Dedifferentiated amniotic fluid mesenchymal stem cell (primary cell): ENCODE results near the gene KIF3B.
"Not testable (repeated sequence)": the region's sequence is repeated elsewhere in the genome, so short reads cannot be mapped to it uniquely, and the experiment has no call there.

Experiments used
- DNase-seq: peaks from one replicate; pipeline ENCODE4 v3.0.0-alpha.2; 2016; ENCODE audit errors: extremely low spot score

The KIF3B gene

DNA sequence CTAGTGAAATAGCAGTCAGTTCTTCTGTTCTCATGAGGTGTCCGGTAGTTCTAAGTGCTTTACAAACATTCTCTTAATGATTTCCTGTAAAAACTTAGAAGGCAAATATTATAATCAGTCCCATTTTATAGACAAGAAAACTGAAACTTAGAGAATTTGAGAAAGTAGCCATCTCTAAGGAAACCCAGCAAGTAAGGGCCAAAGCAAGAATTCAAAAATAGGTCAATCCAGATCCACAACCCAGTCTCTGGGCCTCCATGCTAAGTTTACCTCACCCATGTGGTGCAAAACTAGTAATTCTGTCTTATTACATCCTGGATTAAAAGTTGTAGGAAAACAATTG lies 53.1 kb downstream of the KIF3B start:
- DNase-seq: no peak

GRCh38 chr20:32332614-32333013 lies 55.2 kb downstream of the KIF3B start:
- no peak for DNase-seq

DNA sequence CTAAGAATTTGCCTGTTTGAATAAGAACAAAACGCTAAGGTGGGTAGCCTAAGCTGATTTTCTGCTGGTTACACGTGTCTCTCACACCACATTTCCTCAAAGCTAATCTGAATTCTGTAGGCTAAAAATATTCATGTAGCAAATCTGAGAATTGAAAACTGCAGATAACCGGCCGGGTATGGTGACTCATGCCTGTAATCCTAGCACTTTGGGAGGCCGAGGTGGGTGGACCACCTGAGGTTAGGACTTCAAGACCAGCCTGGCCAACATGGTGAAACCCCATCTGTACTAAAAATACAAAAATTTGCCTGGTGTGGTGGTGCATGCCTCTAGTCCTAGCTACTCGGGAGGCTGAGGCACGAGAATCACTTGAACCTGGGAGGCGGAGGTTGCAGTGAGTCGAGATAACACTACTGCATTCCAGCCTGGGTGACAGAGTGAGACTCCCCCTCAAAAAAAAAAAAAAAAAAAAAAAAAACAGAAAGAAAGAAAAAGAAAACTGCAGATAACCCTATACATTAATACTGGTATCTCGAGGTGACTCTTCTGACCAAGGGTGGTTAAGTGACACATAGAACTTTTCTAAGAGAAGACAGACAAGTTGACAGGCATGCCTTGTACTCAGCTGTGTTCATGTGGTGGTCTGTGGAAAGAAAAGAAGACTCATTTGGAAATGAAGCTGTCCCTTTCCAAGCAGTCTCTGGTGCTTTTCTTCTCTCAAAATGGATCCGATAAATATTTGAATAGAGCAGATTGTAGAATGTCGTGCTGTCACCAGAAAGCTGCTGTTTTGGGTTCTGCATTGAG lies 55.9 kb downstream of the KIF3B start:
- DNase-seq: no peak

GRCh38 chr20:32333988-32334885 lies 56.8 kb downstream of the KIF3B start:
- no peak for DNase-seq

GRCh38 chr20:32336918-32337347 lies 59.5 kb downstream of the KIF3B start:
- DNase-seq: no peak

- DNase-seq: no peak
Observed at GRCh38 chr20:32337937-32338661, 60.6 kb downstream of the KIF3B start.

DNA sequence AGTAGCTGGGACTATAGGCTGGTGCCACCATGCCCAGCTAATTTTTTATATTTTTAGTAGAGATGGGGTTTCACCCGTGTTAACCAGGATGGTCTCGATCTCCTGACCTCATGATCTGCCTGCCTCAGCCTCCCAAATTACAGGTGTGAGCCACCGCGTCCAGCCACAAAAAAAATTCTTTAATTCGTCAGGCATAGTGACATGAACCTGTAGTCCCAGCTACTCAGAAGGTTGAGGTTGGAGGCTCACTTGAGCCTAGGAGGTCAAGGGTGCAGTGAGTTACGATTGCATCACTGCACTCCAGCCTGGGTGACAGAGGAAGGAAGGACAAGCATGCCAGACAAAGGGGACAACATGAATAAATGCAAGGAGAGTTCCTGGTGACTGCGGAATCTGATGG lies 61.2 kb downstream of the KIF3B start:
- DNase-seq: no peak

GRCh38 chr20:32339116-32339515 lies 61.7 kb downstream of the KIF3B start:
- DNase-seq: no peak

DNA sequence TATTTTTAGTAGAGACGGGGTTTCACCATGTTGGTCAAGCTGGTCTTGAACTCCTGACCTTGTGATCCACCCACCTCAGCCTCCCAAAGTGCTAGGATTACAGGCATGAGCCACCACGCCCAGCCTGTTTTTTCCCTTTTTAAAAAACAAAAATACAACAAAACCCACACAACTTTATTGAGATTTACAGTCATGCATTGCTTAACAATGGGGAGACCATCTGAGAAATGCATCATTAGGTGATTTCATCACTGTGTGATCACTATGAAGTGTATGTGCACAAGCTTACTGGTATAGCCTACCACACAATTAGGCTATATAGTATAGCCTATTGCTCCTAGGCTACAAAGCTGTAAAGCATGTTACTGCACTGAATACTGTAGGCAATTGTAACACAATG lies 63.6 kb downstream of the KIF3B start:
- DNase-seq: not testable (repeated sequence)

DNA sequence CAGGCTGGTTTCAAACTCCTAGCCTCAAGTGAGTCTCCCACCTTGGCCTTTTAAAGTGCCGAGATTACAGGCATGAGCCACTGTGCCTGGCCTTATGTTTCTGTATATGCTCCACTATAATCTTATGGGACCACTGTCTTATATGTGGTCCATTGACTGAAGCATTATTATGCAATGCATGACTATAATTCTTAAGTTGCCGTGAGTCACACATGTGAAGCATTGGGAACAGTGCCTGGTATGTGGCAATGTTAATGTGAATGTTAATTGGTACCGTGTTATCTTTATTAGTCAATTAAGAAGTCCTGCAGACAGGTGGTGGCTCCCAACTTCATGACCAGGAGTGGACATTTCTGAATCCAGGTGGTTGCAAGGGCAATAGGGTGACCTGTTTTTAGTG lies 66.0 kb downstream of the KIF3B start:
- DNase-seq: no peak

GRCh38 chr20:32344835-32345506 lies 67.5 kb downstream of the KIF3B start:
- no peak for DNase-seq

- no peak for DNase-seq
Observed at GRCh38 chr20:32348207-32348606, 70.8 kb downstream of the KIF3B start.

DNA sequence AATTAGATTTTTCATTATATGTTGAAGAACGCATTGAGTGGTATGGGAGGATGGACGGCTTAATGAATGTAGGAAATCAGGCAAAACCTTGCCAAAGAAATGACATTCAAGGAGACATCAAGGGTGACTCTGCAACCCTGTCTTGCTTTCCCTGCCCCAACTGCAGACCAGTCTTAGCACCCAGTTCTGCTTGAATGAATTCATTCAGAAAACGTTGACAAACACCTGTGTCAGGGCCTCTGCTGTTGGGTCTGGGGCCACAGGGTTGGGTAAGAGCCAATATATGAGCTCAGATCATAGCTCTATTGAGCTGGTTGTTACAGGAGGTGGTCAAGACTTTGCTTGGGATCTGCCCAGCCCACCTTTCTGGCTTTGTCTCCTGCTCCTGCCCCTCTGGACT lies 73.0 kb downstream of the KIF3B start:
- DNase-seq: no peak

DNA sequence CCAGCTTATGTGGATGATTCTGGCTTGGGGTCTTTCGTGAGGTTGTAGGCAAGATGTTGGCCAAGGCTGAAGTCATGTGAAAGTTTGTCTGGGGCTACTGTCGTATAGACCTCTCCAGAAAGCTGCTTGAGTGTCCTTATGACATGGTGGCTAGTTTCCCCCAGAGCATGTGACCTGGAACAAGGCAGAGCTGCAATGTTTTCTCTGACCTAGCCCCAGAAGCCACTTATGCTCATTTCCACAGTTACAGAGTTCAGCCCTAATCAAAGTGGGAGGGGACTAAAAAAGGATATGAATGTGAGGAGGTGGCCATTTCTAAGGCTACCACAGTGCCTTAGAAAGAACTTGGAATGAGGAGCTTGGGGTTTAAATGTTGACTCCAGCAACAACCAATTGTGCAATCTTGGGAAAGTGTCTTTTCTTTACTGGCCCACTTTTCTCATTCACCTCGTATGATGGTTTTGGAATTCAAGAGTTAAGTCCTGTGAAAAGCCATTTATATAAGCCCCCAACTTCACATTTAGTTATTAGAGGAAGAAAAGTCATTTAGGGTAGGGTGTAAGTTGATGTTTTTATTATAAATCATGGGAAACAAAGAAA lies 74.8 kb downstream of the KIF3B start:
- no peak for DNase-seq

DNA sequence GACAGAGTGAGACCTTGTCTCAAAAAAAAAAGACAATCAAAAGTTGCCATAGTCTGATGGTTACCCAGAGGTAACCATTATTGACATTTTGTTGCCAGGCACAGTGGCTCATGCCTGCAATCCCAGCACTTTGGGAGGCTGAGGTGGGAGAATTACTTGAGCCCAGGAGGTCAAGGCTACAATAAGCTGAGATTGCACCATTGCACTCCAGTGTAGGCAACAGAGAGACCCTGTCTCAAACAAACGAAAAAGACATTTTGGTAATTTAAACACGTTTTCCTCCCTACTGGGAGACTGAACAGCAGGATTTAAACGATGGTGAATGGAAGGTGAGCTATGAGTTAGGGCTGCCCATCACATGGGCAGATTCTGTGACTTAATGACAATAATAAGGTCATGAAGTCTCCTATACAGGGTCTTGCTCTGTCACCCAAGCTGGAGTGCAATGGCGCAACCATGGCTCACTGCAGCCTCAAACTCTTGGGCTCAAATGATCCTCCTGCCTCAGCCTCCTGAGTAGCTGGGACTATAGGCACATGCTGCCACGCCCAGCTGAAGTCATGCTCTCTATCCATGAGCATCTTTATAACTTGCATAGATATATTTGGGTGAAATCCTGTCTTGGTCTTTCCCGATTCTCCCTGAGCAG lies 76.5 kb downstream of the KIF3B start:
- DNase-seq: no peak

- peak; percentile 24 for DNase-seq
Observed at GRCh38 chr20:32354592-32355416, 77.4 kb downstream of the KIF3B start.

DNA sequence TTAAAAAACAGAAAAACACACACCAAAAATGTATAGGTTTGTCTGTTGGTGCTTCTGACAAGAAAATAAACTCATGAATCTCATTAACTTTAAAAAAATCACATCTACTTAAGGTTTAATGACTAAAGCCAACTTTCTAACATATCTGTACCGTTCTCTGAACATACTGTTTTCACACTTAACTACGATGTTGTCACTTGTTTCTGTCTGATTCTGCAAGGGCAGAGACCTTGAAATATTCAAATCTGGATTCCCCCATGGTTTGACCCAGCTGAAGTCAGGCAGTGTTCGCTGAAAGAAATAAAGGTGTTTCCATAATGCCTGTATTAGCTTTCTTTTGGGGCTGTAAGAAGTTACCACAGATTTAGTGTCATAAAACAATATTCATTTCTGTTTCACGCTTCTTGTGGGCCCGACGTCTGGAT lies 78.0 kb downstream of the KIF3B start:
- no peak for DNase-seq

- DNase-seq: not testable (repeated sequence)
Observed at GRCh38 chr20:32355907-32356621, 78.6 kb downstream of the KIF3B start.
